Right renal cortex interstitium (tissue), 3 donors: ENCODE data around the gene DPYSL3. TPM values are rescaled to one million over a fixed set of nuclear protein-coding genes. Genes with fewer than 3 reads are reported as not detected.

Experiments used
- DNase-seq, 3 donors: peaks; one replicate each; pipeline ENCODE4 v3.0.0-alpha.2; 2013; ENCODE audit warnings: low read depth in 3 of 3, low spot score in 2 of 3
- polyA plus RNA-seq, 3 donors: library from polyadenylated mRNA; unstranded; fragments of 120-200 nt; gene quantifications; one replicate each; pipeline ENCODE4 v1.2.1, GENCODE V29; 2013; ENCODE audit not compliant: insufficient read length in 3 of 3

DPYSL3 gene
- polyA plus RNA-seq, 3 donors = 35.1 to 40.3 (median 37.1) TPM

DNA sequence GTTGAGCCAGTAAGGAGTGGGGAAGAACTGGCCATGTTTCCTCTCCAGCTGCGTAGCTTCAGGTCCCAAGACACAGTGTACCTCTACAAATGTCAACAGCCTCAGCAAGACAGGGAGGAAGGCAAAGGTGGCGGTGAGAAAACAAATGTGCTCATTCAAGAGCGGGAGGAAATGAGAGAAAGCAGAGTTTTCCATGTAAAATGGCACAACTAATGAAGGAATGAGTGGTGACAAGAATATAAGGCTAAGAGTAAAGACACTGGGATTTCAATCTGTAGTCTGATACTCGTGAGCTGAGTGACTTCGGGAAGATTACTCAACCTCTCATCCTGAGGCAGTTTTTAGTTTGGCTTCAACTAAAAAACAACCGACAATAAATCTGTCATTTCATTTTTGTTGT, 67.6 kb downstream of the DPYSL3 start:
- no peak for DNase-seq

DNA sequence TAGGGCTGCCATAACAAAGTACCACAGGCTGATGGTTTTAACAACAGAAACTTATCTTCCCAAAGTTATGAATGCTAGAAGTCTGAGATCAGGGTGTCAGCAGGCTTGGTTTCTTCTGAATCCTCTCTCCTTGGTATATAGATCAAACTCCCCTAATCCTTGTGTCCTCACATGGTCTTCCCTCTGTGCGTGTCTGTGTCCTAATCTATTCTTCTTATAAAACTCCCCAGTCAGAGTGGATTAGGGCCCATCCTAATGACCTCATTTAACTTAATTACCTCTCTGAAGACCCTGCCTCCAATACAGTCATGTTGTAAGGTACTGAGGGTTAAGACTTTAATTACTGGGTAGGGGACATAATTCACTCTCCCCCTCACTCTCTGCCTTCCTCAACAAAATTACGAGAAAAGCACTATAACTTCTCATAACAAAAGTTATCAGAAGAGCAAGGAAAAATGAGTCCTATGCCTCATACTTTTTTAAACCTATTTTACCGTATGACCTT, 68.6 kb downstream of the DPYSL3 start:
- no peak for DNase-seq

DNA sequence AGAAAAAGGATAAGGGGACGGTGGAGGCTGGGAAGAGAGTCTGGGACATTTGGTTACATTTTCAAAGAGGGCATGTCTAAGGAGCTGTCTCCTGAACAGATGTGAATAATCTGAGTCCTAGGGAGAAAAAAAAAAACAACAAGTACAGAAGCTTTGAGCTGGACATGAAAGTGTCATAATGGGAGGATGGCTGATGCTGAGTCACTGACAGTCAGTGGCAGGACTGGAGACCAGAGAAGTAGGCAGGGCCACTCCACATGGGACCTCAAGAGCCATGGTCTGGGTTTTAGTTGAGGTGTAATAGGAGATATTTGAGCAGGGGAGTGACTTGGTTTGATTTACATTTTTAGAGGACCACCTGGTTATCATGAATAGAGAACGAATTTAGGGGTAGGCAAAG, 70.6 kb downstream of the DPYSL3 start:
- no peak for DNase-seq

DNA sequence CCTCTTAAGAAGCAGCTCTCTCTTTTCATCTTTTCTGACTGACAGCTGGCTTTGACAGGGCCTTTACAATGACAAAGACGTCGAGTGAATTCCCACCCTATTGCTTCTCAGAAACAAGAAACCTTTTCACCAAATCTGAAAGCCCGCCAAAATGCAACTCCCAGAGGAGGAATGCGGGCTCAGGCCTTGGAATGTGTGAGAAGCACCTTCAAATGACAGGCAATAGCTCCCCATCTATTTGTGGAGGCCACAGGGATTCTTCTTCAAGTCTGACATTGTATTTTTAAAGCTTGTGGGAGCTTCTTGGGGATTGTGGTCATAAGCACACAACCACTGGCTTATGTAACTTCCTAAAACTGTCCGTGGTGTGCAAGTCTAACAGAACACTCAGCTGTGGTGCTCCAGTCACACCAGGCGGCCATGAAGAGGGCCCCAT, 72.7 kb downstream of the DPYSL3 start:
- no peak for DNase-seq

- DNase-seq = no peak
Observed at GRCh38 chr5:147436596-147436995, 73.3 kb downstream of the DPYSL3 start.

DNA sequence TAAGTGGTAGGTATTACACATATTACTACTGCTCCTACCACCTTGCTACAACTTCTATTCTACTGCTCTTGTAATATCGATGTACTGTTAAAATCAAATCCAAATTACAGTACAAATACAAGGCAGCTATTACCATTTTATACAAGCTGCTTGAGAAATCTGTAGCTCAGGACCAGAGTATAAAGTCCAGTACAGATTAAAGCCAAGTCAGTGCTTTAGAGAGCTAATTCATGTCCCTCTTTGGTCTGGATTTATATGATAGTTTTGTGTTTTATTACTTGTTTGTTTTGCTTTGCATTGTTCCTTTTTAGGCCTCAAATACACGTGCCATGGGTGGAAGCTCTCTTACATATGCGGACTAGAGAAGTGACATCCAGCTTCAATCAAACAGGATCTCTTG, 75.8 kb downstream of the DPYSL3 start:
- no peak for DNase-seq

GRCh38 chr5:147432323-147432722, 77.5 kb downstream of the DPYSL3 start:
- DNase-seq = no peak

DNA sequence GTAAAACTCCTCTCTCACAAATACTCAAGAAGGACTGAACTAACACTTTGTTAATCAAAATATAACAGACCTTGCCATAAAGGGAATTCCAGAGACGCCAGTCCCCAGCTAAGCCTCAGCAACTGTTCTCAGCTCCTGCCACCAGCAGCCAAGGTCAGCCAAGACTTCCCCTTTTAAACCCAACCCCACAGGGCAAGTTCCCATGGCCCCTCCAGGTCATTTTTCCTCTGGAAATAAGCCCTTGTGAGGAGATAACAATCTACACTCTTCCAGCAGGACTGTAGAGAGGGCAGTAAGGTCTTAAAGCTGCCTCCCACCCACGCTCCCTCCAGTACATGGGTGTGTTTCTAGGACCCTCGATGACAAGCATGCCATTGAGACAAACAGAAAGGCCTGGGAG, 78.3 kb downstream of the DPYSL3 start:
- DNase-seq = no peak

- DNase-seq = no peak
Observed at GRCh38 chr5:147430628-147431027, 79.2 kb downstream of the DPYSL3 start.

- no peak for DNase-seq
Observed at GRCh38 chr5:147427521-147428401, 82.1 kb downstream of the DPYSL3 start.

DNA sequence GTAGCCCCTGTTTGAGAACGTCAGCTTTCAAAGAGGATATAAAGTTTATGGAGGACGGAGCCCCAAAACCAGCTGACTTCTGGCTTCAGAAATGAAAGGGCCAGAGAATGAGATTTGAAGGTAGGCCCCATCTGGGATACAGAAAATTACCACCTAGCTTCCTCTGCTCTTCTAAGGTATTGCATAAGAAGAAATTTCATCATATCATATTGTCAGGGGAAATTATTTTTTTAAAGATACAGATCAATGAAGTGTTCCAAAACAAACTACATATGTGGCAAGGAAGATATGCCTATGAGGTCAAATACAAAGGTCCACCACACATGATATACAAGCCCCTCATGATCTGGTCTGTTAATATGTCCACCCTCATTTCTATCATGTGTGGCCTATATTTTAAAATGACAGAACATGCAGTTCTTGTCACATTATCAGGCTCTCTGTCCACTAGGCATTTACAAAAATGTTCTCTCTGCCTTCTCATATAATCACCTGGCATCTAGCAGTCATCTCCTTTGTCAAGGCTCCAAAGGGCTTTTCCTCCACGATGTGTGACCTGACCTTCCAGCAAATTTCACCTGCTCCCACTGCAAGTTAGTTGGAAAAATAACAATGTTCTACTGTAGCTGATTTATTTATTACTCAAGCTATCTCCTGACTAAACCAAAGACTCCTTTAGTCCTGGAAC, 83.1 kb downstream of the DPYSL3 start:
- no peak for DNase-seq

DNA sequence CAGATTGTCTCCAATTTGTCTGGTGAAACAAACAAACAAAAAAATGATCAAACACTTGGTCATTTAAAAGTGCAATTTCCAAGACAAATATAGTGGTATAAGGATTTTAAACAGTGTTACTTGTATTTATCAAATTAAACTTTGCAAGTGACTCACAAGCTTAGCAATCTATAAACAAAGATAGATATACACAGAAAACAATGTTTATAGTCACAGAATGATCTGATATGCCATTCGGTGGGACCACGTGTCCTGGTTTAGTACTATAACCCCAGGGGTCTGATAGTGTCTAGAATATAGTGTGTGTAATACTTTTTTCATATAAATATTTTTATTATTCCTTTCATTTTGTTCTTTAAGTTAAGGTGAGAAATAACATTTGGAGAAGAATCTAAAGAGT, 91.3 kb downstream of the DPYSL3 start:
- DNase-seq = no peak

- no peak for DNase-seq
Observed at GRCh38 chr5:147417135-147417813, 92.6 kb downstream of the DPYSL3 start.

- DNase-seq = no peak
Observed at GRCh38 chr5:147415651-147416050, 94.2 kb downstream of the DPYSL3 start.

GRCh38 chr5:147413266-147413665, 96.6 kb downstream of the DPYSL3 start:
- DNase-seq = no peak

DNA sequence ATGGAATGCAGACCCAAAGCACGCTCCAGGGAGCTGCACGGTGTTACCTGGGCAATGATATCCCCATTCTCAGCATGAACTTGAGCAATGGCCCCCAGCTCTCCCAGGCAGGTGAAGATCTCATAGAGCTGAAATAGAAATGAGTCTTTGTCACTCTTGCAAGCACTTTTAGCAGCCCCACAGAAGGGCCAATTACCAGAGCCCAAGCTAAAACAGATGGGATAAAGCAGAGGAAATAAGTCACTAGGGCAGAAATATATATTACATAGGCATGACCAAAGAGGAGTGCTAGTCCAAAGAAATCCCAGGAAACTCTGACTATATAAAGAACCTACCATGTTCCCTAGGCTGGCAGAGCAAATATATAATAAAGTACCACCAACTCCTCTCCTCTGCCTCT, 97.3 kb downstream of the DPYSL3 start:
- no peak for DNase-seq

DNA sequence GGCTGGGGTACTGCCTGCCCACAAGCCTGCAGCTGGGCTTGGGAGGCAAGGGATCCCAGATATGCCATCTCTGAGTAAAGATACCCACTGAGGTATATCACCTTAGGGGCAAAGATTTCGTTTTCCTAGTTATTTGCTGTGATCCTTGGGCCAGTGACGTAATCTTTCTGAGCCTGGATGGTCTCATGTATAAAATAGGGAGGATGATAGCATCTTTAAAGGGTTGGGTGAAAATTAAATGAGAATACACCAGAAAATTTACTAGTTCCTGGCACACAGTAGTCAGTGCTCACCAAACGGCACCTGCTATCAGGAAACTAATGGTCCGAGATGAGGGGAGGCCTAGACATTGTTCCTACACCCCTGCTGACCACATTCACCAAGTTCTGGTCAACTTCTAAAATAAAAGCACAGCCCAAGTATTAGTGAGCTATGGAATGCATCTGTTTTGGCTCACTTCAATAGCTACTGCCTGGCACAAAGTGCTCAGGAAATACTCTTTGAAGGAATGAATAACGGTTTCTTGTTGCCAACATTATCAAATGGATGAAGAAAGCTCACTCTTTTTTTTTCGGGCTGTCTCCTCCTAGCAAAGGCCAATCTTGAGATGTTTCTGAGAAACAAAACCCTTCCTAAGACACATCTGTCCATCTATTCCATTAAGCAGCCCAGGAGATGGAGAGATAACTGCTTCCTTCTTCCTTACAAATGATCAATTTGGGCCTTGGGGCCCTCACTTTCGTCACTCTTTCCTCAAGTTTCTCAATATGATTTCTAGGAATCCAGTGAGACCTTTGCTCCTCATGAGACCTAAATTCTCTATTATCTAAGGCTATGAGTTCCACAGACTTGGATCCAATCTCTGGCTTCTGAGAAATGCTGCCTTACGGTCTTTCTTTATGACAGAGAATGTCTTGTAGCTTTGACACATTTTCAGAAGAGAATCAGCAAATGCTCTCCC, 98.2 kb downstream of the DPYSL3 start:
- no peak for DNase-seq

DNA sequence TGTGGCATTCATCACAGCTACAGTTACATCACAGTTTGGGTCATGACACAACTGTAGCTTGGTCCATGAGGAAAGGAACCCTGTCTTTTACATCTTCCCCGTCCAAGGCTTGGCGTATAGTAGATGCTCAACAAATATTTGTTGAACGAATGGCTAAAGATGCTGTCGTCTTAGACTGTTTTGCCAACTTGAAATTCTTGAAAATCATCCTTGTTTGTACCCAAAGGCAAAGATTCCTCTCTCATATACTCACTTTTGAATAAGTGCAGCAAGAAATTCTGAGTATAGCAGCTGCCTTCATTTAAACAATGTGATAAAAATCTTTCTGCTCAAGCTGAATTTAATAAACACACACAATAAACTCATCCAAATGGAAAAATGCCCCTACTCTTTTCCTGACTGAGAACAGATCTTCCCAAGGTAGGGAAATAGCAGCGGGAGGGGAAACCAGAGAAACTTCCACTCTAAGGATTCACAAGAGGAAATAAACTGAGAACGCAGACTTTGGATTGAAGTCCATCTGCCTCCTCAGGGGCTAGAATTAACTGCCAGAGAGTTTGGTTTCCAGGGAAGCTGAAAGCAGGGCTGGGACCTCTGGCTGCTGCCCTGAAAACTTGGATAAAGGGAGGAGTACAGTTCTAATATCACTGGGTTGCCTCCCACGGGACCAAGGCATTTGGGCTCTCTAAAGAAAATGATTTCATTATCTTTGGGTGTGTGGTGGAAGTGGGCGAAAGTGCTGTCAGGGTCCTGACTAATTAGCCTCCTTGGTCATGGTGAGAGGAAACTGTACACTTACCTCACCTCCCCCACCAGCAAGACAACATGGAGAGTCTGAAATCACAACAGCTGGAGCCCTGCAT, 99.1 kb downstream of the DPYSL3 start:
- DNase-seq = peak in 2 of 3 donors; percentile 32 to 34

DNA sequence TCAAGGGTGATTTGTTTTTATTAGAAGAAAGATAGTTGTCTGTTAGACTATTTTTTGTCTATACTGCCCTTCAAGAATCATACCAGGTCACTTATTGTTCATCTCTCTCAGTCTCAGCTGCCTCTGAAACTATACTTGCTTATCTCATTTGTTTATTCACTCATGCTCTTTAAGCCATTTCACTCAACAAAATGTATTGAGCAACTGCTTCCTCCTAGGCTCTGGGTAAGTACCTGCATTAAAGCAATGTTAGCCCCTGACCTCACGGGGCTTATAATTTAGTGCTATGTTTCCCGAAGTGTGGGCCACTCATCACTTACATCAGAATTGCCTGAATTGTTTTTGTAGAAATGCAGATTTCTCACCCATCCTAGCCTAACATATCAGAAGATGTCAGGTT, 100.9 kb downstream of the DPYSL3 start:
- no peak for DNase-seq
